OCI-LY3 (cell line): ENCODE data around the gene RFC4.

Source experiments
- CTCF ChIP-seq: fragments of 200-600, 300-600 bp; sonication (generic); IDR thresholded peaks from 2 replicates; pipeline ENCODE4 v1.5.1; 2014; ENCODE audit warnings: antibody characterized with exemption, low read length, low read depth
- EZH2phosphoT487 ChIP-seq: fragments of 200-600 bp; shearing (Covaris generic); IDR thresholded peaks from 2 replicates; pipeline ENCODE4 v1.6.1; 2018; ENCODE audit warnings: antibody characterized with exemption, mixed run types, low read depth

GRCh38 chr3:186825294-186825821, 19.1 kb upstream of the RFC4 start:
- TF ChIP-seq CTCF = no peak
- no peak for TF ChIP-seq EZH2phosphoT487
